Liver (tissue), 9 donors: ENCODE data around the gene TM9SF3. TPM values are rescaled to one million over a fixed set of nuclear protein-coding genes. Genes with fewer than 3 reads are reported as not detected.

Experiments
- DNase-seq: peaks from one replicate; pipeline ENCODE4 v3.0.0-alpha.2; 2017; ENCODE audit warnings: low spot score
- H3K27ac ChIP-seq, 2 donors: one replicate each; pipeline ENCODE4 v1.7.0; 2013; ENCODE audit warnings: inconsistent platforms in 2 of 2, low read length in 2 of 2, control low read depth in 1 of 2, low read depth in 1 of 2, mild to moderate bottlenecking in 1 of 2
- H3K27me3 ChIP-seq, 4 donors: one replicate each; pipeline versions ENCODE4 v1.6.1 to v1.7.0; 2013; ENCODE audit warnings: low read length in 3 of 4, inconsistent platforms in 1 of 4, mild to moderate bottlenecking in 1 of 4, moderate library complexity in 1 of 4; ENCODE audit not compliant: control insufficient read depth in 4 of 4, insufficient read depth in 4 of 4
- H3K36me3 ChIP-seq, 4 donors: one replicate each; pipeline versions ENCODE4 v1.6.1 to v1.7.0; 2013; ENCODE audit warnings: low read length in 3 of 4, mild to moderate bottlenecking in 3 of 4, low read depth in 1 of 4, moderate library complexity in 1 of 4; ENCODE audit not compliant: control insufficient read depth in 4 of 4, insufficient read depth in 3 of 4
- H3K4me1 ChIP-seq, 4 donors: one replicate each; pipeline versions ENCODE4 v1.6.1 to v1.7.0; 2013; ENCODE audit warnings: low read length in 3 of 4, mild to moderate bottlenecking in 3 of 4, moderate library complexity in 1 of 4; ENCODE audit not compliant: control insufficient read depth in 4 of 4, insufficient read depth in 4 of 4
- H3K4me3 ChIP-seq, 3 donors: one replicate each; pipeline versions ENCODE4 v1.6.1 to v1.7.0; 2013; ENCODE audit warnings: low read length in 3 of 3, control low read depth in 1 of 3, low read depth in 1 of 3, mild to moderate bottlenecking in 1 of 3
- H3K9ac ChIP-seq, 2 donors: one replicate each; pipeline ENCODE4 v1.7.0; 2013; ENCODE audit warnings: low read length in 2 of 2, mild to moderate bottlenecking in 2 of 2, moderate library complexity in 2 of 2, control low read depth in 1 of 2, low read depth in 1 of 2
- H3K9me3 ChIP-seq, 4 donors: one replicate each; pipeline versions ENCODE4 v1.6.1 to v1.7.0; 2013; ENCODE audit warnings: low read length in 3 of 4; ENCODE audit not compliant: control insufficient read depth in 4 of 4
- ATF3 ChIP-seq: IDR thresholded peaks from 2 replicates; pipeline ENCODE4 v1.6.1; 2016; ENCODE audit warnings: antibody characterized with exemption
- CTCF ChIP-seq: fragments of 150-350 bp; IDR thresholded peaks from 2 replicates; pipeline ENCODE4 v1.5.1; 2017; ENCODE audit warnings: improper control_type of control experiment, low read depth, low read length; ENCODE audit not compliant: missing input control
- EGR1 ChIP-seq, 2 donors: IDR thresholded peaks; 2 replicates each; pipeline ENCODE4 v1.6.1; 2016 to 2018; ENCODE audit warnings: antibody characterized with exemption in 2 of 2, low read depth in 2 of 2
- FOXA1 ChIP-seq: IDR thresholded peaks from 2 replicates; pipeline ENCODE4 v1.6.1; 2016; ENCODE audit warnings: antibody characterized with exemption
- FOXA2 ChIP-seq: IDR thresholded peaks from 2 replicates; pipeline ENCODE4 v1.6.1; 2016; ENCODE audit warnings: antibody characterized with exemption
- GABPA ChIP-seq, 2 donors: IDR thresholded peaks in 1 of 2; conservative IDR thresholded peaks in 1 of 2; 2 replicates each; pipeline ENCODE4 v1.6.1; 2016; ENCODE audit warnings: antibody characterized with exemption in 2 of 2, mild to moderate bottlenecking in 1 of 2, moderate library complexity in 1 of 2
- HNF4A ChIP-seq, 2 donors: conservative IDR thresholded peaks; 2 replicates each; pipeline ENCODE4 v1.6.1; 2016; ENCODE audit warnings: antibody characterized with exemption in 2 of 2, mild to moderate bottlenecking in 2 of 2
- HNF4G ChIP-seq: IDR thresholded peaks from 2 replicates; pipeline ENCODE4 v1.6.1; 2016; ENCODE audit warnings: antibody characterized with exemption
- JUND ChIP-seq, 2 donors: IDR thresholded peaks; 2 replicates each; pipeline ENCODE4 v1.6.1; 2016; ENCODE audit warnings: antibody characterized with exemption in 2 of 2
- MAX ChIP-seq: IDR thresholded peaks from 2 replicates; pipeline ENCODE4 v1.6.1; 2016; ENCODE audit warnings: antibody characterized with exemption
- NR2F2 ChIP-seq: IDR thresholded peaks from 2 replicates; pipeline ENCODE4 v1.6.1; 2016; ENCODE audit warnings: antibody characterized with exemption
- RAD21 ChIP-seq, 2 donors: IDR thresholded peaks; 2 replicates each; pipeline ENCODE4 v1.6.1; 2016; ENCODE audit warnings: antibody characterized with exemption in 2 of 2, mild to moderate bottlenecking in 2 of 2
- REST ChIP-seq: IDR thresholded peaks from 2 replicates; pipeline ENCODE4 v1.6.1; 2016; ENCODE audit warnings: antibody characterized with exemption, mild to moderate bottlenecking
- RXRA ChIP-seq, 2 donors: IDR thresholded peaks; 2 replicates each; pipeline ENCODE4 v1.6.1; 2017 to 2018; ENCODE audit warnings: antibody characterized with exemption in 2 of 2, mild to moderate bottlenecking in 1 of 2
- SP1 ChIP-seq: IDR thresholded peaks from 2 replicates; pipeline ENCODE4 v1.6.1; 2018; ENCODE audit warnings: antibody characterized with exemption, mild to moderate bottlenecking
- TAF1 ChIP-seq: conservative IDR thresholded peaks from 2 replicates; pipeline ENCODE4 v1.6.1; 2016; ENCODE audit warnings: antibody characterized with exemption, mild to moderate bottlenecking
- YY1 ChIP-seq: IDR thresholded peaks from 2 replicates; pipeline ENCODE4 v1.6.1; 2016; ENCODE audit warnings: antibody characterized with exemption, mild to moderate bottlenecking
- ZBTB33 ChIP-seq: IDR thresholded peaks from 2 replicates; pipeline ENCODE4 v1.6.1; 2016; ENCODE audit warnings: antibody characterized with exemption
- WGBS: extraction: QIAGEN DNeasy Blood & Tissue Kit; methylation state at CpG from one replicate; pipeline ENCODE4 v1.1.7; 2013; 5-methylcytosine and 5-hydroxymethylcytosine counted together
- polyA plus RNA-seq, 2 donors: library from polyadenylated mRNA; stranded (reverse) in 1 of 2; unstranded in 1 of 2; fragments of 200-250 nt in 1 of 2; fragments of >200 nt in 1 of 2; fragmentation: Nextera tagmentation in 1 of 2; extraction: Ambion mirVana in 1 of 2; gene quantifications; one replicate each; pipeline versions ENCODE4 v1.2.1 to v1.2.3, GENCODE V29; 2013 to 2015
- total RNA-seq, 2 donors: library from RNA; depleted of rRNA; stranded (reverse); fragments of >200 nt; gene quantifications; one replicate each; pipeline ENCODE4 v1.2.3, GENCODE V29; 2014
- donor health status: healthy.
- donor health status: healthy.
- donor health status: healthy.
- donor health status: healthy.
- donor health status: healthy.

Gene TM9SF3
- total and polyA plus RNA-seq, 4 donors = 20.5 to 115 (median 55.4) TPM

- TF ChIP-seq REST = no peak
- TF ChIP-seq EGR1 (IDR thresholded peaks at IDR 0.05; ENCODE audit: low read depth in 2 of 2) = no peak
- TF ChIP-seq GABPA (IDR thresholded peaks at IDR 0.05 in 1 of 2, conservative IDR thresholded peaks at IDR 0.05 in 1 of 2) = no peak
- TF ChIP-seq SP1 = no peak
- no peak for TF ChIP-seq FOXA1
Observed at GRCh38 chr10:96610817-96611216, 24.0 kb upstream of the TM9SF3 start (continued).

- peaks cover 8 to 53% (median 32%) of the 10 kb centered on the region in 4 donors for H3K36me3 ChIP-seq
Observed at GRCh38 chr10:96609510-96609909, 22.7 kb upstream of the TM9SF3 start.

GRCh38 chr10:96608805-96609204 lies 22.0 kb upstream of the TM9SF3 start:
- TF ChIP-seq HNF4G (no peak), SP1 (no peak), EGR1 (IDR thresholded peaks at IDR 0.05; ENCODE audit: low read depth in 2 of 2) (no peak), GABPA (IDR thresholded peaks at IDR 0.05 in 1 of 2, conservative IDR thresholded peaks at IDR 0.05 in 1 of 2) (no peak), CTCF (no peak), MAX (no peak), HNF4A (conservative IDR thresholded peaks at IDR 0.05) (no peak), REST (no peak), TAF1 (no peak), YY1 (no peak), FOXA2 (no peak), RAD21 (IDR thresholded peaks at IDR 0.05) (no peak), RXRA (IDR thresholded peaks at IDR 0.05) (no peak), ZBTB33 (no peak), ATF3 (no peak), NR2F2 (no peak), JUND (IDR thresholded peaks at IDR 0.05) (no peak), FOXA1 (no peak)
- Histone ChIP-seq H3K27ac (no peak overlapping the region), H3K36me3 (peaks cover 8 to 52% (median 29%) of the 10 kb centered on the region in 4 donors), H3K9ac (no peak overlapping the region), H3K4me1 (no peaks in the 10 kb centered on the region), H3K9me3 (no peaks in the 10 kb centered on the region), H3K4me3 (no peak overlapping the region), H3K27me3 (no peaks in the 10 kb centered on the region)
- 85% methylated on average over 5 of the region's 5 CpGs for WGBS
- peak; percentile 19 for DNase-seq

More at GRCh38 chr10:96609510-96609909, 22.7 kb upstream of the TM9SF3 start:
- TF ChIP-seq TAF1 (no peak), EGR1 (IDR thresholded peaks at IDR 0.05; ENCODE audit: low read depth in 2 of 2) (no peak)
- WGBS = 90% methylated on average over 7 of the region's 7 CpGs
- Histone ChIP-seq H3K27me3 (no peaks in the 10 kb centered on the region), H3K4me1 (no peaks in the 10 kb centered on the region), H3K9ac (no peak overlapping the region), H3K27ac (no peak overlapping the region), H3K9me3 (no peaks in the 10 kb centered on the region), H3K4me3 (no peak overlapping the region)
- peak; percentile 31 for DNase-seq
